ENCODE measurements around the gene PCDHGA8.

- no peak for TF ChIP-seq CTCF (IDR thresholded peaks at IDR 0.05)
- TF ChIP-seq POLR2A (IDR thresholded peaks at IDR 0.05): no peak
Measured at GRCh38 chr5:141363952-141364660, 28.3 kb upstream of the PCDHGA8 start, which contains the start of gene PCDHGA5.

Data from uterus (tissue), 2 donors.